Body of pancreas (tissue), 4 donors: ENCODE measurements around the gene SDC3. TPM values are rescaled to one million over a fixed set of nuclear protein-coding genes. Genes with fewer than 3 reads are reported as not detected.

Experiments used
- ATAC-seq: fragments of 150-250 bp; one replicate; pipeline ENCODE4 v1.9.1; 2016
- DNase-seq, 4 donors: peaks; one replicate each; pipeline ENCODE4 v3.0.0-alpha.2; 2019
- H3K27ac ChIP-seq, 4 donors: fragments of 200-600 bp; sonication (generic); 1 replicate in 3 of 4; 2 replicates in 1 of 4; pipeline versions ENCODE4 v1.5.1 to v1.6.1; 2016 to 2019; ENCODE audit warnings: mild to moderate bottlenecking in 1 of 4, mixed read lengths in 1 of 4, moderate library complexity in 1 of 4
- H3K27me3 ChIP-seq, 2 donors: fragments of 200-600 bp; sonication (generic); one replicate each; pipeline ENCODE4 v1.6.0; 2016; ENCODE audit warnings: mild to moderate bottlenecking in 1 of 2
- H3K36me3 ChIP-seq, 2 donors: fragments of 200-600 bp; sonication (generic); replicated peaks in 1 of 2; 2 replicates each; pipeline ENCODE4 v1.5.1; 2016; ENCODE audit warnings: low read depth in 2 of 2; ENCODE audit not compliant: insufficient read depth in 1 of 2
- H3K4me1 ChIP-seq: fragments of 200-600 bp; sonication (generic); one replicate; pipeline ENCODE4 v1.6.0; 2016
- H3K4me3 ChIP-seq, 2 donors: fragments of 200-600 bp; sonication (generic); 1 replicate in 1 of 2; 2 replicates in 1 of 2; pipeline ENCODE4 v1.5.1; 2016 to 2019
- H3K9me3 ChIP-seq, 3 donors: fragments of 200-600 bp; sonication (generic); 1 replicate in 2 of 3; 2 replicates in 1 of 3; pipeline ENCODE4 v1.5.1; 2016
- CTCF ChIP-seq, 7 experiments: fragments of 450-650 bp in 4 of 7; fragments of 200-600 bp in 3 of 7; sonication (generic) in 3 of 7; IDR thresholded peaks; one replicate each; pipeline ENCODE4 v1.5.1; 2016 to 2019; ENCODE audit warnings: antibody characterized with exemption in 7 of 7
- POLR2A ChIP-seq, 3 donors: fragments of 450-650 bp; IDR thresholded peaks; one replicate each; pipeline ENCODE4 v1.6.1; 2016; ENCODE audit warnings: antibody characterized with exemption in 3 of 3, mild to moderate bottlenecking in 2 of 3
- WGBS, 2 donors: methylation state at CpG; one replicate each; pipeline ENCODE4 v1.1.5; 2017; 5-methylcytosine and 5-hydroxymethylcytosine counted together
- intact Hi-C: fragments of 100-400 bp; cut with DNase I; formaldehyde crosslinking; loops from one replicate; pipeline ENCODE4 v1.15.1; 2023
- total RNA-seq, 2 donors: library from RNA; depleted of rRNA; stranded (reverse); fragments of >200 nt; gene quantifications; one replicate each; pipeline ENCODE4 v1.1.0, GENCODE V29; 2016

Gene SDC3
- total RNA-seq, 2 donors from 2014 or later: 7.8 to 19.1 TPM

- no peak for TF ChIP-seq POLR2A (IDR thresholded peaks at IDR 0.05)
- TF ChIP-seq CTCF (IDR thresholded peaks at IDR 0.05): no peak
- Histone ChIP-seq H3K27me3 (no peaks in the 10 kb centered on the region), H3K27ac (no peak overlapping the region), H3K4me1 (no peaks in the 10 kb centered on the region), H3K36me3 (no peaks in the 10 kb centered on the region), H3K9me3 (no peaks in the 10 kb centered on the region), H3K4me3 (no peak overlapping the region)
- ATAC-seq (no peak), DNase-seq (no peak)
- intact Hi-C loops: no loop called here
- WGBS, 2 donors: 75 to 84% methylated on average over 8 of the region's 8 CpGs
These were observed 50.6 kb downstream of the SDC3 start for GRCh38 chr1:30857964-30858363.

GRCh38 chr1:30857062-30857461 lies 51.5 kb downstream of the SDC3 start:
- Histone ChIP-seq H3K4me1 (peaks cover 7% of the 10 kb centered on the region), H3K9me3 (no peaks in the 10 kb centered on the region), H3K4me3 (no peak overlapping the region), H3K27me3 (no peaks in the 10 kb centered on the region), H3K27ac (no peak overlapping the region), H3K36me3 (no peaks in the 10 kb centered on the region)
- ATAC-seq (no peak), DNase-seq (no peak)
- no peak for TF ChIP-seq CTCF (IDR thresholded peaks at IDR 0.05)
- TF ChIP-seq POLR2A (IDR thresholded peaks at IDR 0.05): no peak
- intact Hi-C loops: no loop called here

GRCh38 chr1:30856260-30856790 lies 52.2 kb downstream of the SDC3 start:
- H3K4me3 ChIP-seq: no peak overlapping the region
- no peak overlapping the region for H3K27ac ChIP-seq
- TF ChIP-seq POLR2A (IDR thresholded peaks at IDR 0.05): no peak
- peak in 1 of 7 experiments; percentile 1 for TF ChIP-seq CTCF (IDR thresholded peaks at IDR 0.05)
- DNase-seq (peak in 3 of 4 donors; percentile 28 to 35 (median 31)), ATAC-seq (no peak)
- no peaks in the 10 kb centered on the region for H3K36me3 ChIP-seq
- H3K4me1 ChIP-seq: peaks cover 11% of the 10 kb centered on the region
- intact Hi-C loops: no loop called here
- H3K9me3 ChIP-seq: no peaks in the 10 kb centered on the region
- WGBS, 2 donors: 40 to 48% methylated on average over 14 of the region's 14 CpGs
- H3K27me3 ChIP-seq: no peaks in the 10 kb centered on the region

GRCh38 chr1:30855686-30856259 lies 52.8 kb downstream of the SDC3 start:
- no peaks in the 10 kb centered on the region for H3K9me3 ChIP-seq
- no peak overlapping the region for H3K27ac ChIP-seq
- TF ChIP-seq POLR2A (IDR thresholded peaks at IDR 0.05): no peak
- no peak for TF ChIP-seq CTCF (IDR thresholded peaks at IDR 0.05)
- WGBS, 2 donors: 53 to 60% methylated on average over 4 of the region's 4 CpGs
- H3K4me3 ChIP-seq: no peak overlapping the region
- ATAC-seq (no peak), DNase-seq (no peak)
- intact Hi-C loops: no loop called here
- no peaks in the 10 kb centered on the region for H3K36me3 ChIP-seq
- no peaks in the 10 kb centered on the region for H3K27me3 ChIP-seq
- peaks cover 11% of the 10 kb centered on the region for H3K4me1 ChIP-seq

- 81 to 94% methylated on average over 4 of the region's 4 CpGs for WGBS, 2 donors
- H3K4me1 ChIP-seq: peaks cover 11% of the 10 kb centered on the region
- intact Hi-C loops: no loop called here
- H3K27ac ChIP-seq: no peak overlapping the region
- no peak for ATAC-seq
- no peaks in the 10 kb centered on the region for H3K36me3 ChIP-seq
- no peaks in the 10 kb centered on the region for H3K9me3 ChIP-seq
- no peaks in the 10 kb centered on the region for H3K27me3 ChIP-seq
- TF ChIP-seq CTCF (IDR thresholded peaks at IDR 0.05): no peak
- no peak for TF ChIP-seq POLR2A (IDR thresholded peaks at IDR 0.05)
- H3K4me3 ChIP-seq: no peak overlapping the region
- no peak for DNase-seq
These were observed 55.2 kb downstream of the SDC3 start for GRCh38 chr1:30853350-30853749.
